GM19452 (cell line): Measurements from ENCODE around the gene RDH11.
"Not testable (repeated sequence)": the region's sequence is repeated elsewhere in the genome, so short reads cannot be mapped to it uniquely, and the experiment has no call there.

Source experiments
- ATAC-seq: cut with Tn5 transposase; IDR thresholded peaks from one replicate; pipeline ENCODE4 v1.9.1; 2021; ENCODE audit not compliant: unreplicated experiment

The RDH11 gene, protein sequence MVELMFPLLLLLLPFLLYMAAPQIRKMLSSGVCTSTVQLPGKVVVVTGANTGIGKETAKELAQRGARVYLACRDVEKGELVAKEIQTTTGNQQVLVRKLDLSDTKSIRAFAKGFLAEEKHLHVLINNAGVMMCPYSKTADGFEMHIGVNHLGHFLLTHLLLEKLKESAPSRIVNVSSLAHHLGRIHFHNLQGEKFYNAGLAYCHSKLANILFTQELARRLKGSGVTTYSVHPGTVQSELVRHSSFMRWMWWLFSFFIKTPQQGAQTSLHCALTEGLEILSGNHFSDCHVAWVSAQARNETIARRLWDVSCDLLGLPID

DNA sequence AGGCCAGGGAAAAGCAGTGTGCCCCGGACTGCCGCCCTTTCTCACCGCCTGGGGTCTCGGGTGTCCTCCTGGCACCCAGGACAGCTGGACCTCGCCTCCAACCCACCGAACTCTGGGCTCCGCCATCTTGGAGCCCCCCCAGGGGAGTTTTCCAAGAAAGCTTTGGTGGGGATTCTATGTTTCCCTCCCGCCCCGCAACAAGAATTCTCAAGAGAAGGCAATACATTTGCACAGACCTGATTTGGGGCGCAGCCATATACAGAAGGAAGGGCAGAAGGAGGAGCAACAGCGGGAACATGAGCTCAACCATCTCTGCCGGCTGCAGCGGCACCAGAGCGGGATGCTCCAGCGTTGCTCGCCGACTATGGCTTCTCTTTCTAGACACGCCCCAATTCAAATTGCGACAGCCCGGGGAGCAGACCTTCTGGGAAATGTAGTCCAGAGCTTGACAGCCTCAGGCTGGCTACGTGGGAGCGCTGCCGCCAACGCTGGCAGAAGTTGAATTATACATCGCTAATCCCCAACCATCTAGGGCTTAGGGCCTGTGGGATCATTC, at the start of gene RDH11:
Gene RDH11, minus strand, starts transcription at position 371 of the 556 bp plus-strand sequence. Its CDS starts 61 bp downstream, at position 310.
- ATAC-seq = peak; percentile 79

DNA sequence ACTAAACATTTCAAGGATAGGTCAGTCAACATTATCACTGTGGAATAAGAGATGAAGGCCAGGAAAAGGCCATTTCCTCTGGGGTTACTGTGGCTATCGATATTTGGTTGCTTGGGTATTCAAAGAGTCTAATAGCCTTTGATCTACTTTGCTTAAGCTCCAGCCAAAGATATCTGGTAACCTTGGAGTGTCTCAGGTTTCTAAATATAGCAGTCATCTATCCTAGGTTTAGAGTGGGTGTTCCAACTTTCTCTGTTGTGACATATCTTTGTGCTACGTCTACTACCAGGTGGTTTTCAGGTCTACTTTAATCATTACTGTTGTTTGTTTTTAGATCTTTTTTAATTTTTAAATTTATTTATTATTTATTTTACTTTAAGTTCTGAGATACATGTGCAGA, 48.5 kb upstream of the RDH11 start:
- ATAC-seq = no peak

DNA sequence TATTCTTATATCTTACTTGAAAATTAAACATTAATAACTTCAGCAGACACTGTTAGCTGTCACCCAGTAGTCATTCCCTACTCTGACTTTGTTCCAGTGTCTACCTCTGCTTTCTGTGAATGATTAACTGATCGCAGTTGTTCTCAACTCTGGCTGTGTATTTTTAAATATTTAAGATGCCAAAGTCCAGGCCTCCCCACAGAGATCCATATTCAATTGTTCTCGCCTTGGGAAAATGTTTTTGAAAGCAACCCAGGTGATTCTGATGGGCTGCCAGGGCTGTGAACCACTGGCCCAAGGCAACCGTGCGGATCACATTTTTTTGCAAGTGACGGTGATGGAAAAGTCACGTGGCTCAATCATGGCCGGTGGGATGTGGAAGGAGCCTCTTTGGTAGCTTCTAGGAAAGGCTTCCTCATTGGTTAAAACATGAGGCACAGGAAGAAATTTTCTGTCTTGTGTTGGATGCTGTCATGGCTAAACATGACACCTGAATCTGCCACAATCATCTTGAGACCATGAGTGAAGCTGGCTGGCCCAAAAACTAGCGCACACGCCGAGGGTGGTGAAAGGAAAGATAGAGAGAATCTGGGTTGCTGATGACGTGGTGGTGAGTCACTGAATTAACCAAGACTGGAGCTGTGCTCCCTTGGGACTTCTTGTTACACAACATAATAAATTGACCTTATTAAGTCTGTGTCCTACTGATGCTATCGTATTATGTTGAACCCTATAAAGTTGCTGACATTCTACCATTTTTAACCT, 43.4 kb upstream of the RDH11 start:
- ATAC-seq = no peak

DNA sequence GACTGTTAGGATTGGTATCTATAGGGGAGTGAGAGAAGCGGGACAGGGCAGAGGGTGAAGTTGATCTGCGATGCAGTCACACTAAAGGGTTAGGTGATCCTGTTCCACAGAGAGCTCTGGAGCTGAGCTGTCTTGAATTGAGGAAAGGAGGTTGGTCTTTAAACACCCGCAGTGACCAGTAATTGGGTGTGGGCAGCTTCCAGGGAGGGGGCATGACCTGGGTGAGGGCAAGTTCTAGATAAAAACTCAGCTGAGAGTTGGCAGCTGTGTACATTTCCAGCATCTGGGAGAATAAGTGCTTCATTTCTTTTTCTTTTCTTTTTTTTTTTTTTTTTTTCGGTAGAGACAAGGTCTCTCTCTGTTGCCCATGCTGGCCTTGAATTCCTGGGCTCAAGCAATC, 41.2 kb upstream of the RDH11 start:
- ATAC-seq = no peak

DNA sequence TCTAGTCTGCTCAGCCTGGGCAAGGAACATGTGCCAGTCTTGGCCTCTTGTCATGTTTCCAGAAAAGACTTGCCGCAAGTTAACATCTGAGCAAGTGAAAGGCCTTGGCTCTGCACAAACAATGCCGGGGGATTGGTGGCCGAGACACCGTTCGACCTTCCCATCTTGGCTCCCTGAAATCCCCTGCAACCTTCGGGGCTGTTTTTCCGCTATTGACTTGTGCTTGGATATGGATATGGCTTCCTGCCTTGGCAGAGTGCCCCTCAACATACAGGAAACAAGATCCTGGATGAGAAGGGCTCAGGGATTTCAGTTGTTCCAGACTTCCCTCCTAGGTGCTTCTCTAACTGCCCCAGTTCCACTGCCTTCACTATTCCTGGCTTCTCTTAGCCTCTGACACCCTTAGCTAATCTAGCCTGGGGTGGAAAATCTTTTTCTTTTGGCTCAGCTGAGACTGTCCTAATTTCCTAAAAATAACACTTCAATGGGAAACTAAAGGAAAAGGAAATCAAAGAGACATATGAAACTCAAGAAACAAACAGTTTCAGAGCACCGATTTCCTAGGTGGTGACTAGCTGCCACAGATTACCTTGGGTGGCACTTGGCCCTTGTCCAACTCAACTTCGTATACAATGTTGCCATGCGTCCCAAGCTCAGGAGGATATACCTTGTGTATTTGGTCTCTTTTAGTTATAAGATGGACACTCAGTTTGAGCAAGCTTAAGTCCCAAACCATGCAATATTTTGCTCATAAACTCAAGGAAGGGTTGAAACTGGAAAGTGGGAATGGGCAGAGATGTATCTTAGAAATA, 40.0 kb upstream of the RDH11 start:
- ATAC-seq = no peak

DNA sequence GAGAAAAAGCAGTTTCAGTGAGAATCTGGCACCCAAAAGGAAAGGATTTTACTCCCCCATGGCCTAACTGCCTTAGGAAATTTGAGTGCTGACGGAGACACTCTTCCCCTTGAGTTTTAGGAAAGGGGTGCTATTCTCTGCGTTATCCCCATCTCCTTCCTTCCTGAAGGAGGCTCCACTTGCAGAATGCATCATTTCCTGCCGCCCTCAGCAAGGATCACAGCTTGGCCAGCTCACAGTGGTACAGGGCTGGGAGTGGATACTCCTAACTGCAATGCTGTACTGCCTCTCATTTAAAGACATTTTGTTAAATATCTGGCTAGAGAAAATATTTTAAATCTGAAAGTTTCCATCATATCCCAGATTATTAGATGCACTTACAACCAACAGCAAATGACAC, 39.1 kb upstream of the RDH11 start:
- ATAC-seq = no peak

DNA sequence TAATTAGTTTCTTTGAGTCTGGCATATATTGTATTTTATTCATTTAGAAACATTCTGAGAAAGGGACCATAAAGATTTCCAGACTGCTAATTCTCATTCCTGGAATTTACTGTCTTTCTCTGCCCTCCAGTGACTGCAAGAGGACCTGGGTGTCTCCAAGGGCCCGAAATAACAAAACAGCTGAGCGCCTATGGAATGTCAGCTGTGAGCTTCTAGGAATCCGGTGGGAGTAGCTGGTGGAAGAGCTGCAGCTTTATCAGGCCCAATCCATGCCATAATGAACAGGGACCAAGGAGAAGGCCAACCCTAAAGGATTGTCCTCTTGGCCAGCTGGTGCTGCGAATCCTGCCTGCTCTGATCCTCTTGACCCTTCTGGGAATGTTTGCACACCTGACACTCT, 38.1 kb upstream of the RDH11 start:
- no peak for ATAC-seq

DNA sequence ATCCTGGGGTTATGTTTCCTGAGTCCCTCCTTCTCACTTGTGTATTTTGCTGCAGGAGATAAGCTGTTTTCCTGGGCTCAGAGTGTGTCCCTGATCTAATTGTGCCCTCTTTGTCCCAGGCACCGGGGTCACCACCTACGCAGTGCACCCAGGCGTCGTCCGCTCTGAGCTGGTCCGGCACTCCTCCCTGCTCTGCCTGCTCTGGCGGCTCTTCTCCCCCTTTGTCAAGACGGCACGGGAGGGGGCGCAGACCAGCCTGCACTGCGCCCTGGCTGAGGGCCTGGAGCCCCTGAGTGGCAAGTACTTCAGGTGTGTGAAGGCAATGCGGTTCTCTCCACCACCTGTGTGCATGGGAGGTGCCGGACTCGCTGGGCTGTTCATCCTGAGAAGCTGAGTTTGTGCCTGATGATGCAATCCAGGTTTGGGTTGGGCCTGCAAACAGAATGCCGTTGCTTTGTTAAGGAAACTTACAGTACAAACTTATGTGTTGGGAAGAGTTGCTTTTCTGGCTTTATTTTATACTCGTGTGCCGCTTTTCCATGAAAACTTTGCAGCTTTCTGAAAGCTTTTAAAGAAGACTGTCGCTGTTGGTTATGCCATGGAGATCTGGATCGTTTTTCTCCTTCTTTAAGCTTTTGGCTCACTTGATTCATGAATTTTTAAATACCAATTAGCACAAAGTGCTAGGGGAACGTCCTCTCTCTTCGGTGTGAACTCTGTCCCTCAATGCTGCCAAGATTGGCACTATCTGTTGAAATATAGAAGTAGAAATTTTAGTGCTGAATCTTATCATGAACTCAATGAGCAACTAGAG, 33.7 kb upstream of the RDH11 start:
- ATAC-seq = no peak

DNA sequence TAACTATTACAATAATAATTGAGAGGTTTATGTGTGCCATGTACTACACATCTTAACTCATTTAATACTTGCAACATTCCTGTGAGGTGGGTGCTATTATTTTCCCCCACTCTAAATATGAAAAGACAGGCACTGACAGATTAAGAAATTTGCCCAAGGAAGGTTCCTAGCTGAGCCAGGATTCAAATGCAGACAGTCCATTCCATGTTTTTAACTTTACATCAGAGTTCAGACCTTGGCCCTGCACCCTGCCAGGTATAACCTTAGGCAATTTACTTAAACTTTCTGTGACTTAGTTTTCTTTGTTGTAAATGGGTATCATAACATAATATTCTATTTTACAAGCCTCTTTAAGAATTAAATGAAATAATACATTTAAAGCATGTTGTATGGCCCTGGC, 32.7 kb upstream of the RDH11 start:
- no peak for ATAC-seq

DNA sequence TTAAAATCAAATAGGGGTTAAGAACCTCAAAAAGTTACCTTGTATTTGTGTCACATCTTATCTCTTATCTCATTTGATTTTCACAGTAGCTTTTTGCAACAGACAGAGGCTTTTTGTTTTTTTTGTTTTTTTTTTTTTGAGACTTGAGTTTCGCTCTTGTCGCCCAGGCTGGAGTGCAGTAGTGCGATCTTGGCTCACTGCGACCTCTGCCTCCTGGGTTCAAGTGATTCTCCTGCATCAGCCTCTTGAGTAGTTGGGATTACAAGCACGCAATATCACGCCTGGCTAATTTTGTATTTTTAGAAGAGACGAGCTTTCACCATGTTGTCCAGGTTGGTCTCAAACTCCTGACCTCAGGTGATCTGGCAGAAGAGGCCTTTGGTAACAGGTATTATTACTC, 31.8 kb upstream of the RDH11 start:
- no peak for ATAC-seq

DNA sequence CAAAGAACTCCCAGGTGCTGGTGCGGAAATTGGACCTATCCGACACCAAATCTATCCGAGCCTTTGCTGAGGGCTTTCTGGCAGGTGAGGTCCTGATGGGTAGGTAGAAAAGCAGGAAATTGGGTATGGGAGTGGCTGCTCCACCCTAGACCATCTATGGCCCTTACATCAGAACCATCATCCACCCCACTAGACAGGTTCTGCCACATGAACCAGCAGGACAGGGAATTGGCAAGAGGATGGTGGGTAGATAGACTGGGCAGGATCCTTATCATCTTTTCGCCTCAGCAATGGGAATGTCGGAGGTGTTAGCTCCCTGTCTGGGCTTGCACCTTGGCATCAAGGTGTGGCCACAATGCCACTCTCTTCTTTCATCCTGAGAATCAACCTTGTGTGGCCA, 29.6 kb upstream of the RDH11 start:
- no peak for ATAC-seq

DNA sequence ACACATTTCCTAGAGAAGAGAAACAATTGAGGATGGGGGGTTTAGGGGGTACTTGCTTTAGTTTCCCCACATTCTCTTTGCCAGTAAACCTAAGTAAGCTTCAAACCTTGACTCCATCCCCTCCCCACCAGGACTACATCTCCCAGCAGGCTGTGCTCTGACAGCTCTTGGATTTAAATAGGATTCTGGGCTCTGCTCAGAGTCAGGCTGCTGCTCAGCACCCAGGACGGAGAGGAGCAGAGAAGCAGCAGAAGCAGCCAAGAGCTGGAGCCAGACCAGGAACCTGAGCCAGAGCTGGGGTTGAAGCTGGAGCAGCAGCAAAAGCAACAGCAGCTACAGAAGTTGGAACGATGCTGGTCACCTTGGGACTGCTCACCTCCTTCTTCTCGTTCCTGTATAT, 26.7 kb upstream of the RDH11 start:
- no peak for ATAC-seq

DNA sequence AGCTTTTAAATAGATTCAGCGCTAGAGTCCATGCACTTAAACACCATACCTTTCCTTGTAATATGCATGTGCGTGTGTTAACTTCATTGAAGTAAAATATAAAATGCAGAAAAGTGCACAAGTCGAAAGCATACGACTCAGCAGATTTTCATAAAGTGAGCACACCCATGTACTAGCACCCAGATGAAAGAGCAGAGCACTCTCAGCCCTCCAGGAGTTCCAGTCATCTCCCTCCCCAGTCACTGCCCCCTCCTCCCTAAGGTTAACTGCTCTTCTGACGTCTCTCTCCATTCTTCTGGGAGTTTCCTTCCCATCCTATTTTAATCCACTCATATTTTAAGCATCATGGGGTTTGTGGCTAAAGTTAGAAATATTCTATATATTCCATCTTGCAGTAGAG, 26.3 kb upstream of the RDH11 start:
- no peak for ATAC-seq

DNA sequence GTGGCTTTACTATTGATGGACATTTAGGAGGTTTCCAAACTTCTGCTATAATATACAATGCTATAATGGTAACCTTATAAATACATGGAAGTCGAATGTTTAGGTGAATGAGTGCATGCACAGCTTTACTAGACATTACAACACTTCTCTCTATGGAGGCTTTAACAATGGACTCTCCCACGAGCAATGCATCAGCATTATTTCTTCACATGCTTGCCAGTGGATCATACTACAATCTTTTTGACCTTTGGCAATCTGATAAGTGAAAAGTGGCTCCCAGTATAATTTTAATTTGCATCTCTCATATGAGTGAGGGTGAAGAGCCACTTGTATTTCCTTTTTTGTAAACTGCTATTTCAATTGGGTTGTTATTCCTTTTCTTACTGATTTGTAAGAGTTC, 24.3 kb upstream of the RDH11 start:
- ATAC-seq = no peak

DNA sequence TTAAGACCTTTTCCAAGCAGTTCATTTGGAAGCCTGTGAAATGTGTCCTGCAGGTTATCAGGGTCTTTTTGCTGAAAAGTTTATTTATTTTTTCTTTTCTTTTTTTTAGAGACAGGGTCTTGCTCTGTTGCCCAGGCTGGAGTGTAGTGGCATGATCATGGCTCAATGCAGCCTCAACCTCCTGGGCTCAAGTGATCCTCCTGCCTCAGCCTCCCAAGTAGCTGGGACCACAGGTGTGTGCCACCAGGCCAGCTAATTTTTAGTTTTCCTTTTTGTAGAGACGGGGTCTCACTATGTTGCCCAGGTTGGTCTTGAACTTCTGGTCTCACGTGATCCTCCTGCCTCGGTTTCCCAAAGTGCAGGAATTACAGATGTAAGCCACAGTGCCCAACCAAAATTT, 23.8 kb upstream of the RDH11 start:
- ATAC-seq = not testable (repeated sequence)

DNA sequence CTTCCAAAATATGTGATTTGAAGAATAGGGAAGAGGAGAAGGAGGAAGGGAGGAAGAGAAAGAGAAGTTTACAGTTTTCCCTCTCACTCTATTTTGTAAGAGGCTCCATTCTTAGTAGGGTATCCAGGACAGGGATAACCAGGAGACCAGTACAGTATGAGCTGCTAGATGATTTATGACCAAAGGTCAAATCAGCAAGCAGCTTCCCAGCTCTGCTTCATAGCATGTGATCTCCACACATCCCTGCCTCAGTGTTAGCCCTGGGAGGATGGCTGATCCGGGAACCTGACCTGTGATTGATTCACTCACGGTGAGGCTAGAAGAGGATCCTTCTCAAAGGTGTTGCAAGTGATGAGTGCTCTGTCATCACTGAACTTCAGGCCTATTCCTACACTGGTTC, 22.7 kb upstream of the RDH11 start:
- ATAC-seq = no peak

DNA sequence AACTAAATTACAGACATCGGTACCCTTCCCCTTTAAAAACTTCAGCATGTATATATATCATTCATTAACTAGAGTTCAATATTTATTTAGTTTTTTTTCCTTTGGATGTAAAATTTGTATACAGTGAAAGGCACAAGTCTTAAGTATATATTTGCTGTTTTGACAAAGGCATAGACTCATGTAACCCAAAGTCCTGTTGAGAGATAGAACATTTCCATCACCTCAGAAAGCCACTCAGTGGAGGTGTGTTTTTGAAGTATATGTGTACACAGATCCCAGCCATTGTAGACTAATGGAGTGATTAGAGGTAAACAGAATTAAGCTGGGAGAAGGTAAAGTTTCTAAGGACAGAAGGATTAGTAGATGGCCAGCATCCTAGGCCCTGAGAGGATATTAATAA, 21.5 kb upstream of the RDH11 start:
- no peak for ATAC-seq

DNA sequence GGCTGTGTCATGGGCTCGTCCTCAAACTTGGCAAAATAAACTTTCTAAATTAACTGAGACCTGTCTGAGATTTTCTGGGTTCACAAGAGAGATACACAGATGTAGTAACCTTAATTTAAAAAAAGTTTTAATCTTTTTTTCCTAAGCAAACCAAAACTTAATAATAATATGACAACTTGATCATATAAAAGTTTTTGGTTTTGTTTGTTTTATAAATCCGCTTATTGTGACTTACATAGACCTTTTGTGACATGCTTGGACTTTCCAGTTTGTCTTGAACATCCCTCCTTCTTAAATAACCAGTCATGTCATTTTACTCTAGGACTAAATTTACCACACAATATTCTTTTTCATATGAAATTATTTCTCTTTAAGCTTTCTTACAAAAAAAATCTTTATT, 14.6 kb upstream of the RDH11 start:
- ATAC-seq = no peak

DNA sequence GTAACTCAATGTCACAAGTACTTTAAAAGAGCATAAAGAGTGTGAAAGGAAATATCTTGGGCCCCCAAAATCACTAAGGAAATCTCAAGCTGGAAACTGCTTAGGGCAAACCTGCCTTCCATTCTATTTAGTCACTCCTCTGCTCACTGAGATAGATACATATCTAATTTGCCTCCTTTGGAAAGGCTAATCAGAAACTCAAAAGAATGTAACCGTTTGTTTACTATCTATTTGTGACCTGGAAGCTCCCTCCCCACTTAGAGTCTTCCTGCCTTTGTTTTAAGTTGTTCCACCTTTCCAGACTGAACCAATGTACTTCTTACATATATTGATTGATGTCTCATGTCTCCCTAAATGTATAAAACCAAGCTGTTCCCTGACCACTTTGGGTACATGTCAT, 14.2 kb upstream of the RDH11 start:
- ATAC-seq = not testable (repeated sequence)

DNA sequence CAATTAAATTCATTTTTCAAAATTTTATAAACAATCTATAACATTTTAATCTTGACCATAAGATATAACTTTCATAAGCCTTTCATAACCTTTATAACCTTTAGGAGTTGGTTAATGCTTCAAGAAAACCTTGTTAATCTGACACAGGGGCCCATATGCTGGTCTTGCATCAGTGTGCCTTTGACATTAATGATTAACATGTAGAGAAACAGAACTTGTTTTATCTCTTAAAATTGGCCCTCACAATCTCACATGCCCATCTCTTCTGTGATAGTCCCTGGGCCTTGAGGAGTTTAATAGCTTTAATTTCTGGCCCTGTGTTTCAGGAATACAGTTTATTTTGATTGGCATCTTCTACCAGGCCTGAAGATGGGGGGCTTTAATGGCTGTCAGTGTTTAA, 13.8 kb upstream of the RDH11 start:
- ATAC-seq = not testable (repeated sequence)

DNA sequence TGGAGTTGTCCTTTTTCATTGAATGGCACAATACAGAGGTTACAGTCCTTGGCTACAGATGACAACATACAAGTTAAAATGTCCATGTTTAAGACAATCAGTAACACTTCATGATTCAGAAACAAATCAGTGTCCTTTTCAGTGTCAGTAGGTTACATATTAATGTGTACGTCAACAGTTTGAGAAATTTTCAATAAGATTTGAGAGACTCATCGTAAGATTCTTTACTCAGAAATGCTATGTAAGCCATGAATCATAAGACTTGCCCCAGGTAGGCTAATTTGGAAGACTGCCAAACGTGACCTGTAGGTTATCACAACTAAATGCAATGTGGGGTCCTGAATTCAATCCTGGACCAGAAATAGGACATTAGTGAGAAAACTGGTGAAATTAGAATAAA, 9.6 kb upstream of the RDH11 start:
- no peak for ATAC-seq
